Endothelial cell of umbilical vein (primary cell): ENCODE data around the gene TBC1D5. TPM values are rescaled to one million over a fixed set of nuclear protein-coding genes. Genes with fewer than 3 reads are reported as not detected.

Experiments used
- BruUV-seq: library from RNA; stranded (reverse); fragments of 400-500 nt; replicated peaks from 2 replicates; lab custom pipeline; 2021; lab: Mats Ljungman, UMichigan
- CTCF ChIA-PET: fragments of 300-600, 350-600 bp; sonication (Branson Sonifier 250); formaldehyde crosslinking; loops from one replicate; lab custom pipeline; 2021; ENCODE audit warnings: antibody characterized with exemption, inconsistent platforms; lab: Charles Lee
- POLR2A ChIA-PET: fragments of 300-600, 350-600 bp; sonication (Branson Sonifier 250); formaldehyde crosslinking; loops from one replicate; lab custom pipeline; 2021; ENCODE audit warnings: antibody characterized with exemption, inconsistent platforms; lab: Charles Lee
- DNase-seq: peaks from one replicate; pipeline ENCODE4 v3.0.0-alpha.2; 2011; ENCODE audit warnings: low read depth, low spot score
- FAIRE-seq: peaks from 2 replicates; lab custom pipeline; 2011; peaks lifted over from hg19 to GRCh38; lab: Jason Lieb, UNC
- H2AFZ ChIP-seq: 2 replicates; pipeline ENCODE4 v1.6.0; 2012; ENCODE audit warnings: low read depth, low read length, control low read depth, inconsistent platforms
- H3K27ac ChIP-seq: 2 replicates; pipeline ENCODE4 v1.5.1; 2011; ENCODE audit warnings: low read depth, mild to moderate bottlenecking, control low read depth, low read length, moderate library complexity; ENCODE audit not compliant: insufficient read depth
- H3K27me3 ChIP-seq, 2 experiments: 2 replicates each; pipeline versions ENCODE4 v1.6.0 to v1.6.1; 2011; ENCODE audit warnings: low read length in 2 of 2, mixed read lengths in 1 of 2; ENCODE audit not compliant: control insufficient read depth in 2 of 2, insufficient read depth in 2 of 2
- H3K36me3 ChIP-seq, 2 experiments: 2 replicates in 1 of 2; 3 replicates in 1 of 2; pipeline ENCODE4 v1.5.1; 2011; ENCODE audit warnings: low read length in 2 of 2, mild to moderate bottlenecking in 1 of 2, moderate library complexity in 1 of 2; ENCODE audit not compliant: control insufficient read depth in 2 of 2, insufficient read depth in 2 of 2; ENCODE audit errors: extremely low read depth in 1 of 2
- H3K4me1 ChIP-seq: 3 replicates; pipeline ENCODE4 v1.5.1; 2011; ENCODE audit warnings: mild to moderate bottlenecking, low read length; ENCODE audit not compliant: control insufficient read depth, insufficient read depth; ENCODE audit errors: extremely low read depth
- H3K4me2 ChIP-seq: 2 replicates; pipeline ENCODE4 v1.6.1; 2011; ENCODE audit warnings: low read length, control low read depth, mixed read lengths; ENCODE audit not compliant: insufficient read depth
- H3K4me3 ChIP-seq, 3 experiments: fragments of 200-600 bp in 1 of 3; sonication (generic), shearing (Covaris generic) in 1 of 3; replicated peaks in 1 of 3; 2 replicates each; pipeline ENCODE4 v1.5.1; 2011 to 2016; ENCODE audit warnings: control low read depth in 3 of 3, low read length in 3 of 3, mild to moderate bottlenecking in 2 of 3, inconsistent platforms in 1 of 3, low read depth in 1 of 3, moderate library complexity in 1 of 3; ENCODE audit not compliant: insufficient read depth in 1 of 3
- H3K79me2 ChIP-seq: 2 replicates; pipeline ENCODE4 v1.6.0; 2012; ENCODE audit warnings: low read length, inconsistent platforms; ENCODE audit not compliant: control insufficient read depth, insufficient read depth
- H3K9ac ChIP-seq: replicated peaks from 2 replicates; pipeline ENCODE3; 2011; ENCODE audit warnings: low read length, control low read depth; ENCODE audit not compliant: insufficient read depth; ENCODE audit errors: extremely low read depth
- H3K9me1 ChIP-seq: replicated peaks from 3 replicates; pipeline ENCODE4 v1.6.0; 2011; ENCODE audit warnings: mild to moderate bottlenecking, low read length; ENCODE audit not compliant: control insufficient read depth, insufficient read depth; ENCODE audit errors: extremely low read depth
- H3K9me3 ChIP-seq: replicated peaks from 2 replicates; pipeline ENCODE4 v1.5.1; 2012; ENCODE audit warnings: low read length, inconsistent platforms; ENCODE audit not compliant: control insufficient read depth, insufficient read depth
- H4K20me1 ChIP-seq: replicated peaks from 2 replicates; pipeline ENCODE3; 2011; ENCODE audit warnings: mild to moderate bottlenecking, low read length; ENCODE audit not compliant: control insufficient read depth, insufficient read depth; ENCODE audit errors: extremely low read depth
- CTCF ChIP-seq, 2 donors: IDR thresholded peaks; 1 replicate in 1 of 2; 2 replicates in 1 of 2; pipeline ENCODE4 v1.5.1; 2011; ENCODE audit warnings: low read length in 2 of 2, mild to moderate bottlenecking in 2 of 2, moderate library complexity in 2 of 2, control low read depth in 1 of 2, inconsistent platforms in 1 of 2, low read depth in 1 of 2; ENCODE audit not compliant: insufficient read depth in 1 of 2; ENCODE audit errors: extremely low read depth in 1 of 2
- EZH2 ChIP-seq: IDR thresholded peaks from 2 replicates; pipeline ENCODE4 v1.6.1; 2012; ENCODE audit warnings: borderline replicate concordance, low read depth, mild to moderate bottlenecking, moderate library complexity, low read length, inconsistent platforms; ENCODE audit not compliant: severe bottlenecking
- GATA2 ChIP-seq: IDR thresholded peaks from 2 replicates; pipeline ENCODE4 v1.7.0; 2011; ENCODE audit warnings: low read depth, mild to moderate bottlenecking, moderate library complexity, mixed read lengths, low read length; ENCODE audit not compliant: insufficient read length, insufficient read depth
- MAX ChIP-seq: IDR thresholded peaks from 2 replicates; pipeline ENCODE4 v1.6.1; 2011; ENCODE audit not compliant: insufficient read depth, insufficient read length
- MYC ChIP-seq: IDR thresholded peaks from one replicate; pipeline ENCODE4 v1.6.1; 2011; ENCODE audit warnings: mild to moderate bottlenecking, low read depth, low read length
- POLR2A ChIP-seq: IDR thresholded peaks from 2 replicates; pipeline ENCODE4 v1.6.1; 2012; ENCODE audit warnings: low read depth, mild to moderate bottlenecking, control low read depth, low read length
- POLR2AphosphoS5 ChIP-seq: IDR thresholded peaks from 2 replicates; pipeline ENCODE4 v1.6.1; 2012; ENCODE audit warnings: low read depth, mild to moderate bottlenecking, control low read depth, low read length, moderate library complexity; ENCODE audit not compliant: insufficient read depth
- dilution Hi-C: fragments of 300-500 bp; cut with MboI; formaldehyde crosslinking; loops from one replicate; pipeline ENCODE4 v1.15.0; 2019; ENCODE audit warnings: low sequenced_read_pairs; ENCODE audit not compliant: extremely low pct_ligation_motif_present
- intact Hi-C: fragments of 100-400 bp; cut with micrococcal nuclease; formaldehyde crosslinking; loops from one replicate; pipeline ENCODE4 v1.10.0; 2022
- polyA plus RNA-seq, 4 experiments: library from polyadenylated mRNA; depleted of rRNA in 3 of 4; stranded (reverse) in 3 of 4; unstranded in 1 of 4; fragments of >200 nt; gene quantifications; 2 replicates each; pipeline versions ENCODE4 v1.2.1 to v1.2.3, GENCODE V29; 2011 to 2012; ENCODE audit warnings: missing spikeins in 1 of 4
- total RNA-seq: library from RNA; stranded (reverse); gene quantifications from 2 replicates; pipeline ENCODE4 v1.2.3, GENCODE V29; 2021

Gene TBC1D5
- total and polyA plus RNA-seq, 2 donors (not counting 3 experiments of a cell fraction or from before 2014, with no cell fraction given) = 17.5 to 44.7 TPM

GRCh38 chr3:17227472-17227871 lies 515.0 kb downstream of the TBC1D5 start:
- no peak overlapping the region for H3K4me2 ChIP-seq
- dilution Hi-C loops = no loop called here
- H3K4me1 ChIP-seq = no peaks in the 10 kb centered on the region
- no peaks in the 10 kb centered on the region for H4K20me1 ChIP-seq
- ChIA-PET CTCF (interaction anchor here (0.6 to 2.0 kb wide), 3 partner anchors 12 to 578 kb away, joined by 3 to 7 read pairs (median 3); no protein-coding TSS in a partner anchor), POLR2A (no interaction called here)
- no peaks in the 10 kb centered on the region for H3K79me2 ChIP-seq
- BruUV-seq = no TSS peak
- no peak overlapping the region for H3K9ac ChIP-seq
- no peak overlapping the region for H3K4me3 ChIP-seq
- no peaks in the 10 kb centered on the region for H3K27me3 ChIP-seq
- no peaks in the 10 kb centered on the region for H3K9me1 ChIP-seq
- H3K36me3 ChIP-seq = no peaks in the 10 kb centered on the region
- no peaks in the 10 kb centered on the region for H3K9me3 ChIP-seq
- H3K27ac ChIP-seq = no peak overlapping the region
- intact Hi-C loops = no loop called here
- no peak overlapping the region for H2AFZ ChIP-seq
- FAIRE-seq (no peak), DNase-seq (no peak)
- TF ChIP-seq POLR2A = no peak
- TF ChIP-seq EZH2 = no peak
- TF ChIP-seq POLR2AphosphoS5 = no peak
- no peak for TF ChIP-seq GATA2
- no peak for TF ChIP-seq CTCF (IDR thresholded peaks at IDR 0.05; ENCODE audit: extremely low read depth in 1 of 2, insufficient read depth in 1 of 2, low read depth in 1 of 2, low read length in 2 of 2)
- no peak for TF ChIP-seq MAX
- no peak for TF ChIP-seq MYC
